Tibial artery (tissue), 4 donors: ENCODE results near the gene ITGA2B.

ENCODE experiments used
- DNase-seq, 2 donors: peaks; one replicate each; pipeline ENCODE4 v3.0.0-alpha.2; 2019
- H3K27ac ChIP-seq, 2 donors: fragments of 200-600 bp; sonication (generic) in 1 of 2; 1 replicate in 1 of 2; 2 replicates in 1 of 2; pipeline ENCODE4 v1.5.1; 2018 to 2019; ENCODE audit warnings: mild to moderate bottlenecking in 1 of 2
- H3K27me3 ChIP-seq, 2 donors: fragments of 200-600 bp; sonication (generic) in 1 of 2; one replicate each; pipeline versions ENCODE4 v1.5.1 to v1.6.0; 2016 to 2019
- H3K36me3 ChIP-seq, 3 donors: fragments of 200-600 bp; sonication (generic) in 2 of 3; one replicate each; pipeline ENCODE4 v1.5.1; 2016 to 2019; ENCODE audit warnings: mild to moderate bottlenecking in 2 of 3
- H3K4me1 ChIP-seq, 4 donors: fragments of 200-600 bp; sonication (generic) in 2 of 4; 1 replicate in 3 of 4; 2 replicates in 1 of 4; pipeline ENCODE4 v1.5.1; 2016 to 2019
- H3K4me3 ChIP-seq, 2 donors: fragments of 200-600 bp; sonication (generic) in 1 of 2; 1 replicate in 1 of 2; 2 replicates in 1 of 2; pipeline ENCODE4 v1.5.1; 2018 to 2019; ENCODE audit warnings: mild to moderate bottlenecking in 2 of 2
- H3K9me3 ChIP-seq, 3 donors: fragments of 200-600 bp; sonication (generic) in 1 of 3; one replicate each; pipeline ENCODE4 v1.5.1; 2016 to 2019
- CTCF ChIP-seq, 2 experiments: fragments of 200-600 bp in 1 of 2; fragments of 450-650 bp in 1 of 2; IDR thresholded peaks; one replicate each; pipeline ENCODE4 v1.5.1; 2017 to 2019; ENCODE audit warnings: antibody characterized with exemption in 2 of 2, mild to moderate bottlenecking in 1 of 2, moderate library complexity in 1 of 2
- intact Hi-C: fragments of 100-400 bp; cut with DNase I; formaldehyde crosslinking; loops from one replicate; pipeline ENCODE4 v1.15.0; 2023; ENCODE audit warnings: low total_unique reads

The ITGA2B gene

DNA sequence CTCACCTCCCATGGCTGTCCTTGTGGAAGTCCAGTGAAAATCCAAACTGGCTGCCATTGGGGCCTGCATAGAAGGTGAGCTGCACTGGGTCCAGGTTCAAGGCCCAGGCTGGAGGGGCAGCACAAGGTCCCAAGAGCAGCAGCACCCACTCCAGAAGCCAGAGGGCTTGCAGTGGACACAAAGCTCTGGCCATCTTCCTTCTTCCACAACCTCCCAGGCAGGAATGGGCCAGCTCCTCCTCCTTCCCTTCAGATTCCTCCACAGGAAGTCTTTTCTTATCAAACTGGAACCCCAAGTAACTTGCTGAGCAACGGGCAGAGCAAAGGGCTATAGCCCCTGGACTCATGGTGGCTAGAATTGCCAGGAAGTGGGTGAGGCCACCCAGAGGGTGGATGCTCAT, at the start of gene ITGA2B:
Gene ITGA2B, minus strand, starts transcription at position 369 of the 400 bp plus-strand sequence. Its CDS starts 176 bp downstream, at position 193.
- H3K27ac ChIP-seq: no peak within 1 kb of the TSS
- intact Hi-C loops: no loop called here
- peaks cover 0 to 18% of the 10 kb centered on the region in 2 donors for H3K27me3 ChIP-seq
- no peak within 1 kb of the TSS for H3K4me3 ChIP-seq
- DNase-seq: no peak
- no peaks in the 10 kb centered on the region for H3K9me3 ChIP-seq
- TF ChIP-seq CTCF (IDR thresholded peaks at IDR 0.05): no peak
- H3K4me1 ChIP-seq: peaks cover 0 to 24% (median 18%) of the 10 kb centered on the region in 4 donors
- H3K36me3 ChIP-seq: no peaks in the 10 kb centered on the region

DNA sequence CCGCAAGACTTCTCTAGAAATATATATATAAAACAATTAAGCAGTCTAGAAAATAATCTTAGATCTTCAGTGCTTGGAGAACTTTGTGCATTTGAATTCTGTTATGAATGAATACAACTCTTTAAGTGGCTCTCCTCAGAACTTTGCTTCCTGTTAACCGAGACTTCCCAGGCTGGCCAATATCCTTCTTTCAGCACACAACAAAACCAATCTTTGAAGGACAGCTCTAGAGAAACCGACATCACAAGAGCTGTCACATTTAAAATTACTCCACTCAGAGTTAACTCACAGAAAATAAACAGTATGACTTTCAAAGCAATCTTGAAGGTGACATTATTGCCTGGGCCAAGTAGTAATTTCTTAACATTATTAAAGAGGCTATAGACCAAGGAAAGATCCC, 49.7 kb upstream of the ITGA2B start:
- H3K4me1 ChIP-seq: peaks cover 0 to 6% (median 2%) of the 10 kb centered on the region in 4 donors
- TF ChIP-seq CTCF (IDR thresholded peaks at IDR 0.05): no peak
- no peaks in the 10 kb centered on the region for H3K27me3 ChIP-seq
- no peak overlapping the region for H3K27ac ChIP-seq
- H3K4me3 ChIP-seq: no peak overlapping the region
- H3K9me3 ChIP-seq: no peaks in the 10 kb centered on the region
- H3K36me3 ChIP-seq: peaks cover 10 to 18% (median 13%) of the 10 kb centered on the region in 3 donors
- DNase-seq: no peak
- intact Hi-C loops: no loop called here

DNA sequence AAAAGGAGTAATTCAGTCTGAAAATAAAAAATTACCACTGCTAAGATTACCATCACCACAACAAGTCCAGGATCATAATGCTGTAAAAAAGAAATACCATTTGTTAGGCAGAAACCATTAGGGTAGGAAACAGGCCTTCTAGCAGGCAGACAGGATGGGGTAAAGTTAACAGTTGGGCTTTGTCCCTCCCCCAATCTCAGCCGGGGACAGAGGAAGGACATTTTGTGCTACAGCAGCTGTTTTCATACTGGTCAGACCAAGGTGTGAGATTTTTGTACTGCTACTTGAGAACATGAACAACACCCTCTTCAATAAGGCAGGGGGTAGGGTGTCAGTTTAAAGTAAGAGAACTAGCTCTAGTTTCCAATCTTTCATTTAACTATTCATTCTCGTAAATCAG, 49.2 kb upstream of the ITGA2B start:
- no peaks in the 10 kb centered on the region for H3K27me3 ChIP-seq
- H3K4me1 ChIP-seq: peaks cover 0 to 6% (median 2%) of the 10 kb centered on the region in 4 donors
- DNase-seq: no peak
- no peak overlapping the region for H3K27ac ChIP-seq
- TF ChIP-seq CTCF (IDR thresholded peaks at IDR 0.05): no peak
- H3K36me3 ChIP-seq: peaks cover 13 to 23% (median 18%) of the 10 kb centered on the region in 3 donors
- no peak overlapping the region for H3K4me3 ChIP-seq
- H3K9me3 ChIP-seq: no peaks in the 10 kb centered on the region
- intact Hi-C loops: no loop called here

DNA sequence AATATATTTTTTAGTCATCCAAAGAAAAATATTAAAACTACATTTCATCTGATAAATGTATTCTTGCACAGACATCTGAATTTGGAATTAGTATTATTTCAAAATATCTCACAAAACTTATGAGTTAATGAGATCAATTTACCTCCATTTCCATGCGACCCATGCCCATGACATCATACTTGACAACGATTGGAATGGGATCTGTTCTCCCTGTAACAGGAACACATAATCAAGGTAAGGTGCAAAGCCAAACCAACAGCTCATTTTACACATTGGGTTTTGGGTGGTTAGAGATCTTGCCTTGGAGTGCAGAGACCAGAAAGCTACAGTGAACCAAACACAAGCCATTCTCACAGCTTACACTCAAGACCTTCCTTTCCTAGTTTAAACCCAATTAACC, 46.9 kb upstream of the ITGA2B start:
- TF ChIP-seq CTCF (IDR thresholded peaks at IDR 0.05): no peak
- Histone ChIP-seq H3K4me3 (no peak overlapping the region), H3K27ac (no peak overlapping the region), H3K9me3 (no peaks in the 10 kb centered on the region), H3K36me3 (peaks cover 15 to 46% (median 40%) of the 10 kb centered on the region in 3 donors), H3K27me3 (no peaks in the 10 kb centered on the region), H3K4me1 (peaks cover 0 to 6% (median 2%) of the 10 kb centered on the region in 4 donors)
- intact Hi-C loops: no loop called here
- DNase-seq: no peak

- intact Hi-C loops: no loop called here
- no peak overlapping the region for H3K27ac ChIP-seq
- H3K9me3 ChIP-seq: no peaks in the 10 kb centered on the region
- DNase-seq: no peak
- H3K36me3 ChIP-seq: peaks cover 39 to 79% (median 45%) of the 10 kb centered on the region in 3 donors
- no peak overlapping the region for H3K4me3 ChIP-seq
- TF ChIP-seq CTCF (IDR thresholded peaks at IDR 0.05): no peak
- H3K4me1 ChIP-seq: no peaks in the 10 kb centered on the region
- H3K27me3 ChIP-seq: no peaks in the 10 kb centered on the region
Measured at GRCh38 chr17:44432254-44433157, 43.1 kb upstream of the ITGA2B start.
